Upper lobe of left lung (tissue), 6 donors: ENCODE results near the gene BAIAP2L1. TPM values are rescaled to one million over a fixed set of nuclear protein-coding genes. Genes with fewer than 3 reads are reported as not detected.
"Not testable (repeated sequence)": the region's sequence is repeated elsewhere in the genome, so short reads cannot be mapped to it uniquely, and the experiment has no call there.

Experiments
- ATAC-seq, 2 donors: fragments of 200-7000 bp; cut with Tn5 transposase; one replicate each; pipeline ENCODE4 v1.9.1; 2022; ENCODE audit warnings: mild to moderate bottlenecking in 2 of 2, moderate library complexity in 2 of 2; ENCODE audit not compliant: low FRiP score in 2 of 2
- DNase-seq, 2 donors: peaks; one replicate each; pipeline ENCODE4 v3.0.0-alpha.2; 2019 to 2020
- H3K27ac ChIP-seq, 4 donors: fragments of 200-600 bp; sonication (generic); one replicate each; pipeline ENCODE4 v1.5.1; 2016 to 2019
- H3K27me3 ChIP-seq, 4 donors: fragments of 200-600 bp; sonication (generic); one replicate each; pipeline ENCODE4 v1.5.1; 2017 to 2019
- H3K36me3 ChIP-seq, 4 donors: fragments of 200-600 bp; sonication (generic); one replicate each; pipeline ENCODE4 v1.5.1; 2016 to 2019
- H3K4me1 ChIP-seq, 4 donors: fragments of 200-600 bp; sonication (generic); one replicate each; pipeline ENCODE4 v1.5.1; 2018 to 2019
- H3K4me3 ChIP-seq, 4 donors: fragments of 200-600 bp; sonication (generic); one replicate each; pipeline ENCODE4 v1.5.1; 2017 to 2019; ENCODE audit warnings: mild to moderate bottlenecking in 2 of 4, moderate library complexity in 1 of 4
- H3K9me3 ChIP-seq, 4 donors: fragments of 200-600 bp; sonication (generic); one replicate each; pipeline ENCODE4 v1.5.1; 2018 to 2019
- CTCF ChIP-seq, 6 experiments: fragments of 450-650 bp in 4 of 6; fragments of 200-600 bp in 2 of 6; sonication (generic) in 2 of 6; IDR thresholded peaks; one replicate each; pipeline ENCODE4 v1.5.1; 2016 to 2019; ENCODE audit warnings: antibody characterized with exemption in 6 of 6
- EP300 ChIP-seq, 4 donors: sonication (generic); formaldehyde crosslinking; IDR thresholded peaks; one replicate each; pipeline ENCODE4 v1.5.1; 2017; ENCODE audit warnings: antibody characterized with exemption in 4 of 4, control low read depth in 2 of 4
- POLR2A ChIP-seq, 4 donors: fragments of 450-650 bp; IDR thresholded peaks; one replicate each; pipeline ENCODE4 v1.5.1; 2016 to 2017; ENCODE audit warnings: antibody characterized with exemption in 4 of 4, mild to moderate bottlenecking in 2 of 4
- POLR2AphosphoS5 ChIP-seq, 2 donors: sonication (generic); formaldehyde crosslinking; IDR thresholded peaks; one replicate each; pipeline ENCODE4 v1.5.1; 2017; ENCODE audit warnings: antibody characterized with exemption in 2 of 2
- WGBS, 2 donors: methylation state at CpG; one replicate each; pipeline ENCODE4 v1.1.5; 2017 to 2018; 5-methylcytosine and 5-hydroxymethylcytosine counted together
- total RNA-seq, 6 donors: library from RNA; depleted of rRNA in 4 of 6; stranded (reverse); fragments of >200 nt in 4 of 6; gene quantifications; one replicate each; pipeline versions ENCODE4 v1.1.0 to v1.2.1, GENCODE V29; 2016 to 2021
- donor health status: DM: no; HTN: no; CAD: no; lungs with moderate emphysema.
- donor health status: DM: no; HTN: yes; CAD: no; lungs with severe emphysema.

Gene BAIAP2L1
- total RNA-seq, 6 donors from 2014 or later, result 20.2 to 35.6 (median 26.6) TPM

- DNase-seq (peak in 1 of 2 donors; percentile 20), ATAC-seq (no peak)
- Histone ChIP-seq H3K9me3 (no peaks in the 10 kb centered on the region), H3K27me3 (no peaks in the 10 kb centered on the region), H3K4me3 (no peak overlapping the region), H3K4me1 (no peaks in the 10 kb centered on the region), H3K27ac (no peak overlapping the region), H3K36me3 (peaks cover 0 to 28% (median 4%) of the 10 kb centered on the region in 4 donors)
- no peak for TF ChIP-seq EP300 (IDR thresholded peaks at IDR 0.05)
- TF ChIP-seq POLR2A (IDR thresholded peaks at IDR 0.05), result no peak
- no peak for TF ChIP-seq CTCF (IDR thresholded peaks at IDR 0.05)
- TF ChIP-seq POLR2AphosphoS5 (IDR thresholded peaks at IDR 0.05), result no peak
- 91 to 96% methylated on average over 14 of the region's 14 CpGs for WGBS, 2 donors
These were observed 83.4 kb downstream of the BAIAP2L1 start for GRCh38 chr7:98317366-98318040.

DNA sequence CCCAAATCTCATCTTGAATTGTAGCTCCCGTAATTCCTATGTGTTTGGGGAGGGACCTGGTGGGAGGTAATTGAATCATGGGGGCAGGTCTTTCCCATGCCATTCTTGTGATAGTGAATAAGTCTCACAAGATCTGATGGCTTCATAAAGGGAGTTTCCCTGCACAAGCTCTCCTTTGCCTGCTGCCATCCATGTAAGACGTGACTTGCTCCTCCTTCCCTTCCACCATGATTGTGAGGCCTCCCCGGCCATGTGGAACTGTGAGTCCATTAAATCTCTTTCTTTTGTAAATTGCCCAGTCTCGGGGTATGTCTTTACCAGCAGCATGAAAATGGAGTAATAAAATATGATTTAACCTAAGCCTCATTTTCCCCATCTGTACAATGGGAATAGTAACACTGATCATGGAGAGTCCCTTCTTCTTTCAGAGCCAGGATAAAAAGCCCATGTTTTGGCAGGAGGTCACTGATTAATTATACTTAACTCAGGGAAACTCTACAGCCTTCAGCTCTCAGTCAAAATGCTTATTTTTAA, 84.8 kb downstream of the BAIAP2L1 start:
- not testable (repeated sequence) for H3K4me3 ChIP-seq, DNase-seq, H3K27ac ChIP-seq, H3K27me3 ChIP-seq, H3K4me1 ChIP-seq, H3K9me3 ChIP-seq, ATAC-seq
- peaks cover under 1 to 42% (median 9%) of the 10 kb centered on the region in 4 donors for H3K36me3 ChIP-seq
- WGBS, 2 donors, result 95 to 96% methylated on average over 4 of the region's 4 CpGs

DNA sequence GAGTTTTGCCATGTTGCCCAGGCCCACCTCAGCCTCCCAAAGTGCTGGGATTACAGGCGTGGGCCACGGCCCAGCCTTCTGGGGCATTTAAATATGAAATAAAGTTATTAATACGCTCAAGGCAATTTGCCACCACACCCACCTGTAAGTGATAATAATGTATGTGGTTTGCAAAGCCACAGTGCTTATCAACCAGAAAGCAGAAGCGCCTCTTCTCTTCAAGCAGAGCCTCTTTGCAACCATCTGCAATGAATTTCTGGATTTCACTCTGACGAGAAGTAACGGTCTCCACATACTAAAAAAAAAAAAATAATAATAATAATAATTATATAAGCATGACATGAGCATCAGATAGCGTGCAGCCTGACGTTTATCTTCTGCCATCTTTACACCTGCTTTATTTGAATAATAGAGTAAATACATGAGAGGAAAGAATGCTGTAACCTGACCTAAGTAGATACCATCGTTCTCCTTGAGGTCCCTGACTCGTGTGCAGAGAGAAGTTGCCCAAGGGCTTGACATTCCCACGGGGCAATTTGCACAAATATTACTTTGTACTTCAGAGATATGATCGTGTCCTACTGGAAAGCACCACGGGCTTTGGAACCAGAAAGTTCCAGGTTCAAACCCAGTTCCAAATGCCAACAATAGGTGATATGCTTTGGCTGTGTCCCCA, 85.4 kb downstream of the BAIAP2L1 start:
- no peak for TF ChIP-seq CTCF (IDR thresholded peaks at IDR 0.05)
- TF ChIP-seq EP300 (IDR thresholded peaks at IDR 0.05), result no peak
- TF ChIP-seq POLR2A (IDR thresholded peaks at IDR 0.05), result no peak
- TF ChIP-seq POLR2AphosphoS5 (IDR thresholded peaks at IDR 0.05), result no peak
- H3K27me3 ChIP-seq, result no peaks in the 10 kb centered on the region
- DNase-seq (no peak), ATAC-seq (no peak)
- no peak overlapping the region for H3K27ac ChIP-seq
- no peaks in the 10 kb centered on the region for H3K9me3 ChIP-seq
- no peaks in the 10 kb centered on the region for H3K4me1 ChIP-seq
- H3K36me3 ChIP-seq, result peaks cover 3 to 46% (median 9%) of the 10 kb centered on the region in 4 donors
- WGBS, 2 donors, result 75 to 77% methylated on average over 13 of the region's 13 CpGs
- no peak overlapping the region for H3K4me3 ChIP-seq

DNA sequence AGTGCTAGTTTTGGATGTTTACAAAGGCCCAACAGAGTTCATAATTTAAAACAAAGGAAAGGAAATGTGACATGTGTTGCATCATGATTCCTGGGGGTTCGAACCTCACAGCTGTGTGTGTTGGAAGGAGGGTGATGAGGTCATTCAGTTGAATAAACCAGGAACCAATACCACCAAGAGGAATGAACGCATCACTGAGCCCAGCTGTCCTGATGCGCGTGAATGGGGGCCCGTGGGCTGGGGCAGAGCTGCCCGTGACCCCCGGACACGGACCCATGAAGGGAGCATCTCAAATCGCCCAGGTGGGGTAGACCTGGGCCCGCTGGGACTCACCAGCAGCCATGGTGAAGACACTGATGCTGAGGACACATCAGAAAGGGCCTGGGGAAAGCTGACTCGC, 86.4 kb downstream of the BAIAP2L1 start:
- H3K36me3 ChIP-seq, result peaks cover 7 to 56% (median 15%) of the 10 kb centered on the region in 4 donors
- no peaks in the 10 kb centered on the region for H3K27me3 ChIP-seq
- TF ChIP-seq EP300 (IDR thresholded peaks at IDR 0.05), result no peak
- TF ChIP-seq POLR2AphosphoS5 (IDR thresholded peaks at IDR 0.05), result no peak
- H3K4me1 ChIP-seq, result no peaks in the 10 kb centered on the region
- H3K27ac ChIP-seq, result no peak overlapping the region
- no peak overlapping the region for H3K4me3 ChIP-seq
- no peaks in the 10 kb centered on the region for H3K9me3 ChIP-seq
- DNase-seq, result peak in 1 of 2 donors; percentile 24
- no peak for ATAC-seq
- 85 to 87% methylated on average over 11 of the region's 11 CpGs for WGBS, 2 donors

- ATAC-seq (no peak), DNase-seq (no peak)
- Histone ChIP-seq H3K4me1 (no peaks in the 10 kb centered on the region), H3K36me3 (peaks cover 9 to 78% (median 31%) of the 10 kb centered on the region in 4 donors), H3K9me3 (no peaks in the 10 kb centered on the region), H3K27me3 (no peaks in the 10 kb centered on the region), H3K4me3 (no peak overlapping the region), H3K27ac (no peak overlapping the region)
- TF ChIP-seq EP300 (IDR thresholded peaks at IDR 0.05) (no peak), POLR2A (IDR thresholded peaks at IDR 0.05) (no peak), CTCF (IDR thresholded peaks at IDR 0.05) (no peak), POLR2AphosphoS5 (IDR thresholded peaks at IDR 0.05) (no peak)
- WGBS, 2 donors, result 79 to 81% methylated on average over 7 of the region's 7 CpGs
These were observed 88.7 kb downstream of the BAIAP2L1 start for GRCh38 chr7:98312201-98312600.
